ENCODE measurements around the gene FZD4. TPM values are rescaled to one million over a fixed set of nuclear protein-coding genes. Genes with fewer than 3 reads are reported as not detected.
"Not testable (repeated sequence)": the region's sequence is repeated elsewhere in the genome, so short reads cannot be mapped to it uniquely, and the experiment has no call there.

FZD4 gene
- total RNA-seq (2022) (0.34 and 0.35 TPM in 2 replicates), Bru-seq, nascent RNA (percentile 26 among the genes with signal in this experiment), BruChase-seq, experiment 1, labeled RNA remaining after a 6-hour chase (percentile 45 among the genes with signal in this experiment), BruChase-seq, experiment 2, labeled RNA remaining after a 2-hour chase (percentile 41 among the genes with signal in this experiment)
- long read RNA-seq, full-length matches to known transcripts: 2 of 2 reads
- long read RNA-seq, partial matches to known transcripts: 0 of 2 reads
- long read RNA-seq, other reads (novel, unspliced or antisense): 0 of 2 reads

DNA sequence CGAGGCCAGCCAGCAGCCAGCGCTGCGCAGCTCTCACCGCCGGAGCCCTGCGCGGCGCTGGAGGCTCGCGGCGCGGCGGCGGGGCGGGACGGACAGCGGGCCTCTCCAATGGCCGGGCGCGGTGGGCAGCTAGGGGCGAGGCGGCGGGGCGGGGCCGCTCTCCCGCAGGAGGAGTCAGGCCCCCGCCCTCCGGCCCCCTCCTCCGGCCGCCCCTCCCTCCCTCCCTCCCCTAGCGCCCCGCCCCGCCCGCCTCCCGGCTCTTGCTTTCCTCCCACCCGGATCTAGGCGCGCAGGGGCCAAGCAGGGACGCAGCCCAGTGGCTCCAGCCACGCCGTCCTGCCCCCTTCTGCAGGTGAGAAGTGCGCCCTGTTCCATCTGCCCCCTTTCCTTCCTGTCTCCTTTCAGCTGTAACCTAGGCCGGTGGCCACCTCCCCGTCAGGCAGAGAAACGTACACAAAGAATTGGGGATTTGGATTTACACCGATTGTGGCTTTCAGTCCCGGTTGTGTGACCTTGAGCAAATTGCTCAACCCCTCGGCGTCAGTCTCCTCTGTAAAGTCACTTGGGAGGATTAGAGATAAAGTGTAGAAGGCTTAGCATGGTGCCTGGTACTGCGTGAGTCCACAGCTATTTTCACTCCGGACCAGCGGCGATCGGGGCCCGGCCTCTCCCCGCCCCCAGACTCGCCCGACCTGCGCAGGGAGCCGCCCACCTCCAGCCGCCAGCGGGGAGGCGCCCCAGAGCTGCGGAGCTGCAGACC is at the start of gene FZD4:
FZD4 (minus strand) TSS at position 35 of the 760 bp plus-strand sequence. CDS start 310 bp downstream, outside the sequence.
- Mint-ChIP-seq H3K27me3 (ENCODE audit: insufficient read depth, unreplicated experiment) (no peaks in the 10 kb centered on the region), H3K4me1 (ENCODE audit: insufficient read depth, unreplicated experiment) (peaks cover 13% of the 10 kb centered on the region), H3K9me3 (ENCODE audit: unreplicated experiment) (no peaks in the 10 kb centered on the region), H3K27ac (ENCODE audit: low read depth, unreplicated experiment) (peak within 1 kb of the TSS; percentile 84), H3K4me3 (ENCODE audit: unreplicated experiment) (peak within 1 kb of the TSS; percentile 99), H3K36me3 (ENCODE audit: insufficient read depth, unreplicated experiment) (no peaks in the 10 kb centered on the region)
- ChIA-PET POLR2A (interaction anchor here (0.5 to 2.9 kb wide), 13 partner anchors 9 to 1050 kb away, joined by 3 to 15 read pairs (median 4); partner anchors contain the start of gene TMEM135), CTCF (interaction anchor here (0.5 to 5.1 kb wide), 23 partner anchors 8 to 1548 kb away, joined by 3 to 30 read pairs (median 4); no protein-coding TSS in a partner anchor)
- BruUV-seq (replicated peaks): no TSS peak
- DNase-seq (ENCODE audit: unreplicated experiment): peak; percentile 89
- no peak for TF ChIP-seq CTCF (IDR thresholded peaks at IDR 0.05; ENCODE audit: unreplicated experiment)
- intact Hi-C loops (cut with micrococcal nuclease): no loop called here

GRCh38 chr11:87004281-87004680 is 49.1 kb upstream of the FZD4 start:
- DNase-seq (ENCODE audit: unreplicated experiment): peak; percentile 35
- H3K36me3 Mint-ChIP-seq (ENCODE audit: insufficient read depth, unreplicated experiment); intact Hi-C loops (cut with micrococcal nuclease); BruUV-seq (replicated peaks); POLR2A ChIA-PET; H3K27me3 Mint-ChIP-seq (ENCODE audit: insufficient read depth, unreplicated experiment); H3K9me3 Mint-ChIP-seq (ENCODE audit: unreplicated experiment); H3K4me3 Mint-ChIP-seq (ENCODE audit: unreplicated experiment); H3K27ac Mint-ChIP-seq (ENCODE audit: low read depth, unreplicated experiment): not testable (repeated sequence)
- CTCF ChIA-PET: interaction anchor here (0.7 kb wide), 1 partner anchor 9 kb away, joined by 3 read pairs; no protein-coding TSS in a partner anchor
- H3K4me1 Mint-ChIP-seq (ENCODE audit: insufficient read depth, unreplicated experiment): peaks cover 12% of the 10 kb centered on the region

DNA sequence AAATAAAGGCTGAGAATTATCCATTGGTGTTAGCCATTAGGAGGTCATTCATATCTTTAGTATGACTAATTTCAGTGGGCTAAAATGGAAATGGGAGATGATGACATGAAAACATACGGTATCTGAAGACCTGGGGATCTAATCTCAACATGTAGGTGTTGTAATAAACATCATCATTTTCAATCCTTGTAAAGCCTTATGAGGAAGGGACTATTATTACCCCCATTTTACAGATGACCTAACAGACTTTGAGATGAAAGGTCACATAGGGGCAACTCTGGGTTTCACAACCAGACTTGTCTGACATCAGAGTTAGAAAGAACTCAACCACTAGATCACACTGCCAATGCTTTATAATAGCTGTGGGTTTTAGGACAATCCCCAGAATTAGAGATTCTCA is 47.7 kb upstream of the FZD4 start:
- Mint-ChIP-seq H3K27ac (ENCODE audit: low read depth, unreplicated experiment) (no peak overlapping the region), H3K9me3 (ENCODE audit: unreplicated experiment) (no peaks in the 10 kb centered on the region), H3K27me3 (ENCODE audit: insufficient read depth, unreplicated experiment) (no peaks in the 10 kb centered on the region), H3K36me3 (ENCODE audit: insufficient read depth, unreplicated experiment) (no peaks in the 10 kb centered on the region), H3K4me1 (ENCODE audit: insufficient read depth, unreplicated experiment) (peaks cover 11% of the 10 kb centered on the region), H3K4me3 (ENCODE audit: unreplicated experiment) (no peak overlapping the region)
- ChIA-PET POLR2A (interaction anchor here (1.0 kb wide), 1 partner anchor 20 kb away, joined by 3 read pairs; no protein-coding TSS in a partner anchor), CTCF (no interaction called here)
- TF ChIP-seq CTCF (IDR thresholded peaks at IDR 0.05; ENCODE audit: unreplicated experiment): no peak
- intact Hi-C loops (cut with micrococcal nuclease): no loop called here
- BruUV-seq (replicated peaks): no TSS peak
- DNase-seq (ENCODE audit: unreplicated experiment): no peak

GRCh38 chr11:86999859-87000753 is 44.9 kb upstream of the FZD4 start:
- ChIA-PET POLR2A (interaction anchor here (0.7 to 1.3 kb wide), 4 partner anchors 8 to 36 kb away, joined by 3 to 4 read pairs (median 4); no protein-coding TSS in a partner anchor), CTCF (interaction anchor here (0.5 to 1.1 kb wide), 5 partner anchors 13 to 798 kb away, joined by 3 to 4 read pairs (median 3); partner anchors contain the start of gene TMEM135)
- no peak overlapping the region for H3K27ac Mint-ChIP-seq (ENCODE audit: low read depth, unreplicated experiment)
- TF ChIP-seq CTCF (IDR thresholded peaks at IDR 0.05; ENCODE audit: unreplicated experiment): no peak
- intact Hi-C loops (cut with micrococcal nuclease): no loop called here
- no peaks in the 10 kb centered on the region for H3K36me3 Mint-ChIP-seq (ENCODE audit: insufficient read depth, unreplicated experiment)
- H3K27me3 Mint-ChIP-seq (ENCODE audit: insufficient read depth, unreplicated experiment): no peaks in the 10 kb centered on the region
- BruUV-seq (replicated peaks): no TSS peak
- H3K4me1 Mint-ChIP-seq (ENCODE audit: insufficient read depth, unreplicated experiment): no peaks in the 10 kb centered on the region
- no peaks in the 10 kb centered on the region for H3K9me3 Mint-ChIP-seq (ENCODE audit: unreplicated experiment)
- DNase-seq (ENCODE audit: unreplicated experiment): no peak
- H3K4me3 Mint-ChIP-seq (ENCODE audit: unreplicated experiment): no peak overlapping the region
